NCI-H2171 (cell line): Measurements from ENCODE around the gene ENAH.
"Not testable (repeated sequence)": the region's sequence is repeated elsewhere in the genome, so short reads cannot be mapped to it uniquely, and the experiment has no call there.

Experiments used
- DNase-seq: peaks from one replicate; lab custom pipeline; 2025; lab: John Stamatoyannopoulos, UW

ENAH gene

GRCh38 chr1:225674381-225674780 is 21.5 kb upstream of the ENAH start:
- no peak for DNase-seq

GRCh38 chr1:225670806-225671733 is 18.1 kb upstream of the ENAH start:
- no peak for DNase-seq

GRCh38 chr1:225670356-225670755 is 17.4 kb upstream of the ENAH start:
- DNase-seq: no peak

- DNase-seq: no peak
Measured at GRCh38 chr1:225668222-225668621, 15.3 kb upstream of the ENAH start.

- no peak for DNase-seq
Measured at GRCh38 chr1:225667362-225667761, 14.4 kb upstream of the ENAH start.

- DNase-seq: no peak
Measured at GRCh38 chr1:225666495-225666894, 13.6 kb upstream of the ENAH start.

- no peak for DNase-seq
Measured at GRCh38 chr1:225664762-225665161, 11.8 kb upstream of the ENAH start.

GRCh38 chr1:225662155-225662554 is 9.2 kb upstream of the ENAH start:
- DNase-seq: no peak

- no peak for DNase-seq
Measured at GRCh38 chr1:225660544-225660946, 7.6 kb upstream of the ENAH start.

- DNase-seq: no peak
Measured at GRCh38 chr1:225658041-225658440, 5.1 kb upstream of the ENAH start.

GRCh38 chr1:225657462-225657989 is 4.6 kb upstream of the ENAH start:
- DNase-seq: no peak

- DNase-seq: not testable (repeated sequence)
Measured at GRCh38 chr1:225656259-225656655, 3.3 kb upstream of the ENAH start.

- DNase-seq: no peak
Measured at GRCh38 chr1:225655509-225656258, 2.8 kb upstream of the ENAH start.

GRCh38 chr1:225654688-225655508 is 2.0 kb upstream of the ENAH start:
- DNase-seq: no peak

- DNase-seq: no peak
Measured at GRCh38 chr1:225654277-225654597, 1.3 kb upstream of the ENAH start.

- DNase-seq: peak; percentile 64
Measured at GRCh38 chr1:225653463-225654276, 747 bp upstream of the ENAH start.

- DNase-seq: peak; percentile 44
Measured at GRCh38 chr1:225651872-225652728, 823 bp downstream of the ENAH start.

- DNase-seq: no peak
Measured at GRCh38 chr1:225651376-225651871, 1.5 kb downstream of the ENAH start.

- no peak for DNase-seq
Measured at GRCh38 chr1:225650179-225650578, 2.7 kb downstream of the ENAH start.
